Ovary (tissue), 3 donors: ENCODE measurements around the gene TRIM44.

Source experiments
- CTCF ChIP-seq, 3 donors: fragments of 450-650 bp in 2 of 3; fragments of 200-600 bp in 1 of 3; IDR thresholded peaks; one replicate each; pipeline versions ENCODE4 v1.5.1 to v1.8.0; 2016 to 2022; ENCODE audit warnings: antibody characterized with exemption in 3 of 3, mild to moderate bottlenecking in 1 of 3
- EP300 ChIP-seq: sonication (generic); formaldehyde crosslinking; IDR thresholded peaks from one replicate; pipeline ENCODE4 v1.6.1; 2017; ENCODE audit warnings: antibody characterized with exemption
- donor health status: DM: no; HTN: no; CAD: no.

- no peak for TF ChIP-seq CTCF (IDR thresholded peaks at IDR 0.05)
- no peak for TF ChIP-seq EP300
These were observed 188.8 kb downstream of the TRIM44 start for GRCh38 chr11:35851342-35851741.
